ENCODE results near the gene ROBO2.

- no peak for TF ChIP-seq CTCF (conservative IDR thresholded peaks at IDR 0.05)
- TF ChIP-seq ZFX (IDR thresholded peaks at IDR 0.05), result no peak
These were observed 628.0 kb downstream of the ROBO2 start for GRCh38 chr3:77667901-77668300.
